ENCODE results near the gene SIL1.

The SIL1 gene

DNA sequence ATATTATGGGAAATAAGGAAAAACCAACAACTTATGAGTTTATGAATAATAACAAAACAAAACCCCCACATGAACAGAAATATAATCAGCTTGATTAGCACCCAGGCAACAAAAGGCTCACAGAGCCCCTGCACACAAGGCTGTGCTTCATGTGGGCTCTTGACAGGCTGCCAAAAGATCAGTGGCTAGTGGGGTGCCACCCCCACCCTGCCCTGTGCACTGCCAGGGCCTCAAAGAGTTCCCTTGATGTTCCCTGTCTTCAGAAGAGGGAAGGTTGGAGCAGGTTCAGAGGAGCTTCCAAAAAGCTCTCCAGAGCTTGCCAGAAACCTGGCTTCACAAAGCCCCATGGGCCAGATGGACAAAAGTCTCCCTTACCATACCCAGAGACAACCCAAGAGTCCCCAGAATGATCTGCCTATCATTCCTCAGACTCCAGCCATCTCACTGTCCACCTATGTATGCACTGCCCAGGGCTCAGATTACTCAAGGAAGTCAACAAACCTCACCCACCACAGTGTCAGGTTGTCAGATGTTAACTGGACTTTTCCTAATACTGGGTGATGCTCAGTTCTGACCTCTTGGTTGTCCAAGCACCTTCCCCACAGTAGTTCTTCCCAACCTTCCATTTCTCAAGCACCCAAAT lies 87.5 kb downstream of the SIL1 start:
- Histone ChIP-seq H3K27me3 (ENCODE audit: insufficient read depth, low read length) (no peaks in the 10 kb centered on the region), H3K79me2 (ENCODE audit: insufficient read depth, low read length) (no peaks in the 10 kb centered on the region), H3K4me1 (ENCODE audit: insufficient read depth, low read length, severe bottlenecking) (no peaks in the 10 kb centered on the region), H3K4me3 (ENCODE audit: low read depth, low read length, poor library complexity, severe bottlenecking) (no peak overlapping the region), H2AFZ (ENCODE audit: low read length) (no peak overlapping the region), H3K9ac (ENCODE audit: low read length) (no peak overlapping the region), H3K4me2 (ENCODE audit: low read length) (no peak overlapping the region), H4K20me1 (ENCODE audit: insufficient read depth, low read length) (no peaks in the 10 kb centered on the region), H3K9me3 (ENCODE audit: low read length) (no peaks in the 10 kb centered on the region), H3F3A (ENCODE audit: insufficient read depth, low read length) (no peaks in the 10 kb centered on the region), H3K36me3 (ENCODE audit: insufficient read depth, low read length) (0 out of 2 replicates have a peak, but pooled peaks cover 7% of the 10 kb centered on the region), H3K9me2 (ENCODE audit: low read depth, low read length) (no peaks in the 10 kb centered on the region), H3K27ac (ENCODE audit: low read depth, low read length, poor library complexity, severe bottlenecking) (no peak overlapping the region)
- TF ChIP-seq EZH2 (IDR thresholded peaks at IDR 0.05; ENCODE audit: borderline replicate concordance, low read length) = no peak
- TF ChIP-seq, protein P1, sequence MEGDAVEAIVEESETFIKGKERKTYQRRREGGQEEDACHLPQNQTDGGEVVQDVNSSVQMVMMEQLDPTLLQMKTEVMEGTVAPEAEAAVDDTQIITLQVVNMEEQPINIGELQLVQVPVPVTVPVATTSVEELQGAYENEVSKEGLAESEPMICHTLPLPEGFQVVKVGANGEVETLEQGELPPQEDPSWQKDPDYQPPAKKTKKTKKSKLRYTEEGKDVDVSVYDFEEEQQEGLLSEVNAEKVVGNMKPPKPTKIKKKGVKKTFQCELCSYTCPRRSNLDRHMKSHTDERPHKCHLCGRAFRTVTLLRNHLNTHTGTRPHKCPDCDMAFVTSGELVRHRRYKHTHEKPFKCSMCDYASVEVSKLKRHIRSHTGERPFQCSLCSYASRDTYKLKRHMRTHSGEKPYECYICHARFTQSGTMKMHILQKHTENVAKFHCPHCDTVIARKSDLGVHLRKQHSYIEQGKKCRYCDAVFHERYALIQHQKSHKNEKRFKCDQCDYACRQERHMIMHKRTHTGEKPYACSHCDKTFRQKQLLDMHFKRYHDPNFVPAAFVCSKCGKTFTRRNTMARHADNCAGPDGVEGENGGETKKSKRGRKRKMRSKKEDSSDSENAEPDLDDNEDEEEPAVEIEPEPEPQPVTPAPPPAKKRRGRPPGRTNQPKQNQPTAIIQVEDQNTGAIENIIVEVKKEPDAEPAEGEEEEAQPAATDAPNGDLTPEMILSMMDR (IDR thresholded peaks at IDR 0.05; ENCODE audit: low read length) = no peak

DNA sequence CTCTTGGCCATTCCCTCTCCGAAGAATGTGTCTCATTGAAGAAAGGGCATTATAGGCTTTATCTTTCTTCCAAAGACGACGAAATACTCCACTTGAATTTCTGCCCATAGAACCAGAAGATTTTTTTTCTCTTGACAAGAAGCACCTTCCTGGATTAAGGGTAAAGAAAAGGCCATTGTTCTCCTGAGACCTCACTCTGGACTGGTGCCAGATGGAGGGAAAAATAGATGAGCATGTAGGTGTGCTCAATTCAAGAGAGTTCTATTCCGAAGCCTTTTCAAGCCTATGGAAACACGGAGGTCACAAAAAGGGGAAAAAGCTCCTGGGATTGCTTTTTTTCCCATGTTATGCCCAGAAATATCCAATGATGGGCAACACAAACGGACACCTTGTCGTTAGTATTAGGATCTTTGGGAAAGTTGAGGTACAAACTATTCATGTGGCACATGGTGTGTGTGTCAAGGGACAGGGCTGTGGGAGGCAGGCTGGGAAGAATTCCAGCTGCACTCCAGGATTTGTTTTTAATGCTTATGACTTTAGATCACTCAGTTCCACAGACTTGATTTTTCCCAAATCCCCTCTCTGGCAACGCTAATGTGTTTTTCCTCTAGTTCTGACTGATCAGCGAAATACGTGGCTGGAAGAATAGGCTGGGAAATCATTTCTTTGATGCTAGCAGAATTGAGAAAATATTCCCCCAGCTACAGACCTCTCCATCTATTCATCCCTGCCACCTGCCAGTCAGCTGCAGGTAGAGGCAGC lies 89.9 kb downstream of the SIL1 start:
- Histone ChIP-seq H3K27me3 (ENCODE audit: insufficient read depth, low read length) (no peaks in the 10 kb centered on the region), H3K27ac (ENCODE audit: low read depth, low read length, poor library complexity, severe bottlenecking) (no peak overlapping the region), H3K9ac (ENCODE audit: low read length) (no peak overlapping the region), H3F3A (ENCODE audit: insufficient read depth, low read length) (no peaks in the 10 kb centered on the region), H3K9me3 (ENCODE audit: low read length) (no peaks in the 10 kb centered on the region), H3K9me2 (ENCODE audit: low read depth, low read length) (no peaks in the 10 kb centered on the region), H3K4me3 (ENCODE audit: low read depth, low read length, poor library complexity, severe bottlenecking) (no peak overlapping the region), H3K4me2 (ENCODE audit: low read length) (no peak overlapping the region), H3K79me2 (ENCODE audit: insufficient read depth, low read length) (no peaks in the 10 kb centered on the region), H2AFZ (ENCODE audit: low read length) (no peak overlapping the region), H4K20me1 (ENCODE audit: insufficient read depth, low read length) (no peaks in the 10 kb centered on the region), H3K4me1 (ENCODE audit: insufficient read depth, low read length, severe bottlenecking) (no peaks in the 10 kb centered on the region), H3K36me3 (ENCODE audit: insufficient read depth, low read length) (no peaks in the 10 kb centered on the region)
- TF ChIP-seq, protein P1 (IDR thresholded peaks at IDR 0.05; ENCODE audit: low read length) = no peak
- TF ChIP-seq EZH2 (IDR thresholded peaks at IDR 0.05; ENCODE audit: borderline replicate concordance, low read length) = no peak

DNA sequence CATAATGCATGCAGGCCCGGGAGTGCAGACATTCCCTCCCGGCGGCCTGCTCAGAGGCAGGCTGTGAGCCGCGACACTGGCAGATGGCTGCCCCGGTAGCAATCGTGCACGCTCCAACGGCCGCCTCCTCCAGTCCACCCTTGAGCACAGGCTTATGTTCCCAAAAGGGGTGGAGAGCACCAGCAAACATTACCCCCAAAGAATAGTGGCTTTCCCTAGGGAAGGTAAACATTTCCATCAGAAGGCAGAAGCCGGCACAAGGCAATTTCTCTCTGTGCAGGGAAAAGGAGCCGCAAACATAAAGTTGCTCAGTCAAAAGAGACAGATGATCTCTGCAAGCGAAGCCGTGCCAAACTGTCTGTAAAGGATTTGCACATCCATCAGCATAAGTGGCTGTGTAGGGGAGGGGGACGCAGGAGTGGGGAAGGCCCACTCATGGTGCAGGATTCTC lies 92.5 kb downstream of the SIL1 start:
- TF ChIP-seq, protein P1 (IDR thresholded peaks at IDR 0.05; ENCODE audit: low read length) = no peak
- TF ChIP-seq EZH2 (IDR thresholded peaks at IDR 0.05; ENCODE audit: borderline replicate concordance, low read length) = no peak
- Histone ChIP-seq H3K79me2 (ENCODE audit: insufficient read depth, low read length) (no peaks in the 10 kb centered on the region), H3K27ac (ENCODE audit: low read depth, low read length, poor library complexity, severe bottlenecking) (no peak overlapping the region), H3K9me2 (ENCODE audit: low read depth, low read length) (no peaks in the 10 kb centered on the region), H3F3A (ENCODE audit: insufficient read depth, low read length) (no peaks in the 10 kb centered on the region), H2AFZ (ENCODE audit: low read length) (no peak overlapping the region), H3K36me3 (ENCODE audit: insufficient read depth, low read length) (no peaks in the 10 kb centered on the region), H3K4me2 (ENCODE audit: low read length) (no peak overlapping the region), H3K9ac (ENCODE audit: low read length) (no peak overlapping the region), H3K4me3 (ENCODE audit: low read depth, low read length, poor library complexity, severe bottlenecking) (no peak overlapping the region), H4K20me1 (ENCODE audit: insufficient read depth, low read length) (no peaks in the 10 kb centered on the region), H3K9me3 (ENCODE audit: low read length) (no peaks in the 10 kb centered on the region), H3K4me1 (ENCODE audit: insufficient read depth, low read length, severe bottlenecking) (no peaks in the 10 kb centered on the region), H3K27me3 (ENCODE audit: insufficient read depth, low read length) (no peaks in the 10 kb centered on the region)

All from OCI-LY1 (cell line).